ENCODE measurements around the gene AKAP8.

AKAP8 gene

GRCh38 chr19:15400521-15401396 is 21.2 kb upstream of the AKAP8 start:
- TF ChIP-seq MYC (IDR thresholded peaks at IDR 0.05; ENCODE audit: low read depth, low read length): no peak
- TF ChIP-seq POLR2A (IDR thresholded peaks at IDR 0.05; ENCODE audit: extremely low read depth, insufficient read length): no peak
- TF ChIP-seq, protein P1, sequence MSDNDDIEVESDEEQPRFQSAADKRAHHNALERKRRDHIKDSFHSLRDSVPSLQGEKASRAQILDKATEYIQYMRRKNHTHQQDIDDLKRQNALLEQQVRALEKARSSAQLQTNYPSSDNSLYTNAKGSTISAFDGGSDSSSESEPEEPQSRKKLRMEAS (IDR thresholded peaks at IDR 0.05; ENCODE audit: low read depth, low read length): no peak
- no peak for TF ChIP-seq CTCF (IDR thresholded peaks at IDR 0.05; ENCODE audit: low read depth, low read length)
- no peak for DNase-seq (ENCODE audit: low read depth)
- H3K4me3 ChIP-seq (ENCODE audit: low read depth, low read length): no peak overlapping the region

DNA sequence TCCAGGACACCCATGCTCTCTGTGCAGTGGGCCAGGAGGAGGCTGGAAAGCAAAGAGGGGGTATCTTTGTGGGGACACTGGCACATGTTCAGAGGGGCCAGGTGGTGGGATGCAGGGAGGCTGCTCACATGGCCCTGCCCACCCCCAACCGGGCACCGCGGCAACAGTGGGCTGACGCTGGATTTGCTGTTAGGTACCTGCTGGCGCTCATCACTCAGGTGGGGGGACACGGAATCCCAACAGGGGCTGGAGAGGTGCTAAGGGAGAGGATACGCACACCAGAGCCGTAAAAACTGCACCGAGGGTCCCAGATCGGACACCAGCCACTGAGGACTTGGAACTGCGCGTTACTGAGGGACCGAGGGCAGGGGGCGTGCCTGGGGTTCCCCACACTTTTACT is 20.0 kb upstream of the AKAP8 start:
- no peak overlapping the region for H3K4me3 ChIP-seq (ENCODE audit: low read depth, low read length)
- no peak for DNase-seq (ENCODE audit: low read depth)
- no peak for TF ChIP-seq MYC (IDR thresholded peaks at IDR 0.05; ENCODE audit: low read depth, low read length)
- TF ChIP-seq, protein P1 (IDR thresholded peaks at IDR 0.05; ENCODE audit: low read depth, low read length): no peak
- TF ChIP-seq POLR2A (IDR thresholded peaks at IDR 0.05; ENCODE audit: extremely low read depth, insufficient read length): no peak
- no peak for TF ChIP-seq CTCF (IDR thresholded peaks at IDR 0.05; ENCODE audit: low read depth, low read length)

- no peak overlapping the region for H3K4me3 ChIP-seq (ENCODE audit: low read depth, low read length)
- TF ChIP-seq POLR2A (IDR thresholded peaks at IDR 0.05; ENCODE audit: extremely low read depth, insufficient read length): no peak
- TF ChIP-seq, protein P1 (IDR thresholded peaks at IDR 0.05; ENCODE audit: low read depth, low read length): no peak
- no peak for TF ChIP-seq MYC (IDR thresholded peaks at IDR 0.05; ENCODE audit: low read depth, low read length)
- TF ChIP-seq CTCF (IDR thresholded peaks at IDR 0.05; ENCODE audit: low read depth, low read length): no peak
- no peak for DNase-seq (ENCODE audit: low read depth)
These were observed 19.6 kb upstream of the AKAP8 start for GRCh38 chr19:15399234-15399515.

- no peak overlapping the region for H3K4me3 ChIP-seq (ENCODE audit: low read depth, low read length)
- TF ChIP-seq, protein P1 (IDR thresholded peaks at IDR 0.05; ENCODE audit: low read depth, low read length): no peak
- TF ChIP-seq MYC (IDR thresholded peaks at IDR 0.05; ENCODE audit: low read depth, low read length): no peak
- TF ChIP-seq POLR2A (IDR thresholded peaks at IDR 0.05; ENCODE audit: extremely low read depth, insufficient read length): no peak
- TF ChIP-seq CTCF (IDR thresholded peaks at IDR 0.05; ENCODE audit: low read depth, low read length): no peak
- DNase-seq (ENCODE audit: low read depth): no peak
These were observed 19.1 kb upstream of the AKAP8 start for GRCh38 chr19:15398501-15399233.

DNA sequence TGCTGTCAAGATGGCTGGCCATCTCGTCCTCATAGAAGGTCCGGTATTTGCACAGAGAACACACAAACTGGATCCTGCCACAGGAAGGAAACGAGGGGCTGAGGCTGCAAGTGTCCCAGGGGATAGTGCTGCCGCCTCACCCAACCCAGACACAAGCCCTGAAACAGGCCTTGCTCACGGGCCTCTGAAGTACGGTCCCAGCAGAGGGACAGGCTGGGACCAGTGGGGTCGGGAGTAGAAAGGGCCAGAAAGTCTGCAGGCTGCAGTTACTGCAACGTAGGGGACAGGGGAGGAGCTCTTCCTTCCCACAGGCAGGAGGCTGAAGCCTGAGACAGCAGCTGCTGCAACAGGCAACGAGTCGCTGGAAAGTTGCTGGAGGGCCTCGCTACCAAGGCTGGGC is 18.2 kb upstream of the AKAP8 start:
- no peak overlapping the region for H3K4me3 ChIP-seq (ENCODE audit: low read depth, low read length)
- TF ChIP-seq POLR2A (IDR thresholded peaks at IDR 0.05; ENCODE audit: extremely low read depth, insufficient read length): no peak
- TF ChIP-seq MYC (IDR thresholded peaks at IDR 0.05; ENCODE audit: low read depth, low read length): no peak
- TF ChIP-seq, protein P1 (IDR thresholded peaks at IDR 0.05; ENCODE audit: low read depth, low read length): no peak
- TF ChIP-seq CTCF (IDR thresholded peaks at IDR 0.05; ENCODE audit: low read depth, low read length): no peak
- DNase-seq (ENCODE audit: low read depth): no peak
